HFF-Myc (cell line): ENCODE data around the gene GREM1.

Experiments
- DNase-seq: peaks from one replicate; pipeline ENCODE4 v3.0.0-alpha.2; 2011; ENCODE audit warnings: low read depth; ENCODE audit errors: extremely low read depth
- H3K4me3 ChIP-seq: replicated peaks from 2 replicates; pipeline ENCODE4 v1.5.1; 2011; ENCODE audit warnings: low read depth, mild to moderate bottlenecking, control low read depth, low read length
- CTCF ChIP-seq: IDR thresholded peaks from 2 replicates; pipeline ENCODE4 v1.5.1; 2012; ENCODE audit warnings: mild to moderate bottlenecking, low read depth, low read length, control low read depth; ENCODE audit errors: missing control alignments

The GREM1 gene

GRCh38 chr15:32716915-32717425, 834 bp upstream of the GREM1 start:
- peak overlapping the region; percentile 59 for H3K4me3 ChIP-seq

GRCh38 chr15:32718227-32718820, 520 bp downstream of the GREM1 start:
- no peak for TF ChIP-seq CTCF
- H3K4me3 ChIP-seq, result peak overlapping the region; percentile 59
- no peak for DNase-seq

More at GRCh38 chr15:32716915-32717425, 834 bp upstream of the GREM1 start:
- TF ChIP-seq CTCF, result no peak
- no peak for DNase-seq

- no peak for TF ChIP-seq CTCF
- no peak for DNase-seq
- H3K4me3 ChIP-seq, result peak overlapping the region; percentile 59
These were observed 1.3 kb downstream of the GREM1 start for GRCh38 chr15:32718821-32719716.

GRCh38 chr15:32721596-32721995, 3.8 kb downstream of the GREM1 start:
- no peak overlapping the region for H3K4me3 ChIP-seq
- TF ChIP-seq CTCF, result no peak
- DNase-seq, result no peak

- H3K4me3 ChIP-seq, result no peak overlapping the region
- no peak for TF ChIP-seq CTCF
- no peak for DNase-seq
These were observed 4.3 kb downstream of the GREM1 start for GRCh38 chr15:32722136-32722535.

- DNase-seq, result no peak
- no peak overlapping the region for H3K4me3 ChIP-seq
- TF ChIP-seq CTCF, result no peak
These were observed 5.6 kb downstream of the GREM1 start for GRCh38 chr15:32723171-32723948.
